D721Med (cell line): ENCODE data around the gene PEPD.

Experiments used
- DNase-seq: peaks from one replicate; pipeline ENCODE4 v3.0.0; 2011; ENCODE audit warnings: low spot score; ENCODE audit not compliant: insufficient read length
- FAIRE-seq: peaks from 2 replicates; lab custom pipeline; 2011; peaks lifted over from hg19 to GRCh38; lab: Jason Lieb, UNC
- TF ChIP-seq, protein P1 (sequence below): IDR thresholded peaks from 2 replicates; pipeline ENCODE4 v1.5.1; 2012; ENCODE audit warnings: mild to moderate bottlenecking, control low read depth; ENCODE audit not compliant: insufficient read depth; ENCODE audit errors: missing control alignments

PEPD gene

GRCh38 chr19:33546656-33547055, 25.1 kb upstream of the PEPD start:
- FAIRE-seq (no peak), DNase-seq (no peak)
- TF ChIP-seq, protein P1, sequence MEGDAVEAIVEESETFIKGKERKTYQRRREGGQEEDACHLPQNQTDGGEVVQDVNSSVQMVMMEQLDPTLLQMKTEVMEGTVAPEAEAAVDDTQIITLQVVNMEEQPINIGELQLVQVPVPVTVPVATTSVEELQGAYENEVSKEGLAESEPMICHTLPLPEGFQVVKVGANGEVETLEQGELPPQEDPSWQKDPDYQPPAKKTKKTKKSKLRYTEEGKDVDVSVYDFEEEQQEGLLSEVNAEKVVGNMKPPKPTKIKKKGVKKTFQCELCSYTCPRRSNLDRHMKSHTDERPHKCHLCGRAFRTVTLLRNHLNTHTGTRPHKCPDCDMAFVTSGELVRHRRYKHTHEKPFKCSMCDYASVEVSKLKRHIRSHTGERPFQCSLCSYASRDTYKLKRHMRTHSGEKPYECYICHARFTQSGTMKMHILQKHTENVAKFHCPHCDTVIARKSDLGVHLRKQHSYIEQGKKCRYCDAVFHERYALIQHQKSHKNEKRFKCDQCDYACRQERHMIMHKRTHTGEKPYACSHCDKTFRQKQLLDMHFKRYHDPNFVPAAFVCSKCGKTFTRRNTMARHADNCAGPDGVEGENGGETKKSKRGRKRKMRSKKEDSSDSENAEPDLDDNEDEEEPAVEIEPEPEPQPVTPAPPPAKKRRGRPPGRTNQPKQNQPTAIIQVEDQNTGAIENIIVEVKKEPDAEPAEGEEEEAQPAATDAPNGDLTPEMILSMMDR: no peak

DNA sequence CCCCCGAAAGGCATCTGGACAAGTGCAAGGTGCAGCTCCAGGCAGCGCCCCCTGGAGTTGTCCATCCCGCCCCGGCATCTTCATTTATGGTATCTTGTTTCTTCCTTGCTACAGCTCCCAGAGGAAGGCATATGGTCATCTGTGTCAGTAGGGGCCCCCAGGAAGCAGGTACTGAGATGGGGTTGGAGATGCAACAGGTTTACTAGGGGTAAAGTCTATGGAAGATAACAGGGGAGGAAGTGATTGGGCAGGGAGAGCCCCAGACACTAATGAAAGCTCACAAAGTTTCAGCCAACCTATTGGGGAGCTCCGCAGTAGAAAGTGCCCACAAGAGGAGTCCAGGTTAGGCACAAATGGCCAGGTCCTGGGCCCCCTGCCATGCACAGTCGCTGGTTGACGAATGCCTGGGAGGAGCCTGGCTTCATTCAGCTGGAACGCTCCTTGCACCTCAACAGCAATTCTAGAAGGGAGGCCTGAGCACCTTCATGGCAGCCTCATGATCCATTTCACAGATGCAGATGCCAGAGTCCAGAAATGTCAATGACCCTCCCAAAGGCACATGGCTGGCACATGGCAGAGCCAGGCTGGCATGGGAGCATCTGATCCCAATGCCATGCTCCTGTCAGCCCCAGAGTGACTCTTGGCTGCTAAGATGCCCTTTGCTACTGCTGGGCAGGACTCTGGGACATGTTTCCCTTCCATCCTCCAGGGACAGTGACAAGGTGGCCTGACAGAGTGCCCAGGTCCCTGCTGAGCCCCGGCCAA, 23.8 kb upstream of the PEPD start:
- FAIRE-seq: no peak
- DNase-seq: no peak
- TF ChIP-seq, protein P1: no peak

GRCh38 chr19:33535226-33535625, 13.6 kb upstream of the PEPD start:
- FAIRE-seq: no peak
- no peak for DNase-seq
- TF ChIP-seq, protein P1: no peak

GRCh38 chr19:33532859-33533460, 11.4 kb upstream of the PEPD start:
- no peak for FAIRE-seq
- TF ChIP-seq, protein P1: no peak
- DNase-seq: no peak

DNA sequence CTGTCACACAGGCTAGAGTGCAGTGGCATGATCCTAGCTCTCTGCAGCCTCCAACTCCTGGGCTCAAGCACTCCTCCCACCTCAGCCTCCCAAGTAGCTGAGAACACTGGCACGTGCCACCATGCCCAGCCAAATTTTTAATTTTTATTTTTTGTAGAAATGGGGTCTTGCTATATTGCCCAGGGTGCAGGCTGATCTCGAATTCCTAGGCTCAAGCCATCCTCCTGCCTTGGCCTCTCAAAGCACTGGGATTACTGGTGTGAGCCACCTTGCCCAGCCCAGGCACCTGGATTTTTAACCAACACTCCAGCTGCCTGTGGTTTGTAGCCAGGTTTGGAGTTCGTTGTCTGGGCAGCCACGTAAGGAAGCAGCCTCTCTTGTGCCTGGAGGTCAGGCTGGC, 9.3 kb upstream of the PEPD start:
- FAIRE-seq (no peak), DNase-seq (no peak)
- TF ChIP-seq, protein P1: no peak

GRCh38 chr19:33530296-33530695, 8.7 kb upstream of the PEPD start:
- no peak for FAIRE-seq

More at GRCh38 chr19:33530296-33530695, 8.7 kb upstream of the PEPD start:
- TF ChIP-seq, protein P1: no peak
- DNase-seq: no peak
